Measurements from ENCODE around the gene ADARB1. TPM values are rescaled to one million over a fixed set of nuclear protein-coding genes. Genes with fewer than 3 reads are reported as not detected.
"Not testable (repeated sequence)": the region's sequence is repeated elsewhere in the genome, so short reads cannot be mapped to it uniquely, and the experiment has no call there.

ADARB1 gene
- 18.8 and 30.6 TPM in 2 replicates for total RNA-seq

- no peak for DNase-seq (ENCODE audit: low read depth, low spot score)
These were observed at the start of gene ADARB1 for GRCh38 chr21:45074048-45074817. TSS of gene ADARB1 (plus strand) at chr21:45074580. CDS start at chr21:45171657, 97,077 bp downstream.

- DNase-seq (ENCODE audit: low read depth, low spot score) = no peak
These were observed 48.2 kb upstream of the ADARB1 start for GRCh38 chr21:45026066-45026745.

- DNase-seq (ENCODE audit: low read depth, low spot score) = no peak
These were observed 47.6 kb upstream of the ADARB1 start for GRCh38 chr21:45026826-45027225.

GRCh38 chr21:45027241-45028196 lies 46.9 kb upstream of the ADARB1 start:
- DNase-seq (ENCODE audit: low read depth, low spot score) = no peak

GRCh38 chr21:45028645-45029044 lies 45.7 kb upstream of the ADARB1 start:
- not testable (repeated sequence) for DNase-seq (ENCODE audit: low read depth, low spot score)

- DNase-seq (ENCODE audit: low read depth, low spot score) = no peak
These were observed 45.0 kb upstream of the ADARB1 start for GRCh38 chr21:45029298-45029947.

- DNase-seq (ENCODE audit: low read depth, low spot score) = no peak
These were observed 44.3 kb upstream of the ADARB1 start for GRCh38 chr21:45029948-45030681.

GRCh38 chr21:45030682-45031570 lies 43.5 kb upstream of the ADARB1 start:
- no peak for DNase-seq (ENCODE audit: low read depth, low spot score)

GRCh38 chr21:45031571-45032191 lies 42.7 kb upstream of the ADARB1 start:
- no peak for DNase-seq (ENCODE audit: low read depth, low spot score)

- DNase-seq (ENCODE audit: low read depth, low spot score) = no peak
These were observed 42.0 kb upstream of the ADARB1 start for GRCh38 chr21:45032332-45032731.

- no peak for DNase-seq (ENCODE audit: low read depth, low spot score)
These were observed 41.2 kb upstream of the ADARB1 start for GRCh38 chr21:45032977-45033710.

GRCh38 chr21:45033791-45034555 lies 40.4 kb upstream of the ADARB1 start:
- DNase-seq (ENCODE audit: low read depth, low spot score) = no peak

- no peak for DNase-seq (ENCODE audit: low read depth, low spot score)
These were observed 39.6 kb upstream of the ADARB1 start for GRCh38 chr21:45034556-45035476.

GRCh38 chr21:45035477-45035848 lies 38.9 kb upstream of the ADARB1 start:
- no peak for DNase-seq (ENCODE audit: low read depth, low spot score)

GRCh38 chr21:45036630-45037029 lies 37.8 kb upstream of the ADARB1 start:
- no peak for DNase-seq (ENCODE audit: low read depth, low spot score)

GRCh38 chr21:45037986-45038385 lies 36.4 kb upstream of the ADARB1 start:
- no peak for DNase-seq (ENCODE audit: low read depth, low spot score)

Data from pulmonary artery endothelial cell (primary cell).